Gastrocnemius medialis (tissue), 4 donors: Measurements from ENCODE around the gene SC5D.

Source experiments
- CTCF ChIP-seq, 5 experiments: fragments of 450-650 bp in 3 of 5; fragments of 200-600 bp in 2 of 5; sonication (generic) in 2 of 5; IDR thresholded peaks in 4 of 5; conservative IDR thresholded peaks in 1 of 5; 1 replicate in 4 of 5; 2 replicates in 1 of 5; pipeline ENCODE4 v1.5.1; 2016 to 2019; ENCODE audit warnings: antibody characterized with exemption in 5 of 5, mild to moderate bottlenecking in 3 of 5, moderate library complexity in 3 of 5
- POLR2A ChIP-seq, 2 donors: fragments of 450-650 bp; IDR thresholded peaks; one replicate each; pipeline ENCODE4 v1.6.1; 2017; ENCODE audit warnings: antibody characterized with exemption in 2 of 2, mild to moderate bottlenecking in 2 of 2, moderate library complexity in 2 of 2

GRCh38 chr11:121268581-121268980 is 24.0 kb upstream of the SC5D start:
- TF ChIP-seq CTCF (IDR thresholded peaks at IDR 0.05 in 4 of 5, conservative IDR thresholded peaks at IDR 0.05 in 1 of 5) (no peak), POLR2A (IDR thresholded peaks at IDR 0.05) (no peak)
